ENCODE data around the gene SPI1. TPM values are rescaled to one million over a fixed set of nuclear protein-coding genes. Genes with fewer than 3 reads are reported as not detected.

Gene SPI1
- total RNA-seq, 1 experiment from 2014 or later, result not detected

DNA sequence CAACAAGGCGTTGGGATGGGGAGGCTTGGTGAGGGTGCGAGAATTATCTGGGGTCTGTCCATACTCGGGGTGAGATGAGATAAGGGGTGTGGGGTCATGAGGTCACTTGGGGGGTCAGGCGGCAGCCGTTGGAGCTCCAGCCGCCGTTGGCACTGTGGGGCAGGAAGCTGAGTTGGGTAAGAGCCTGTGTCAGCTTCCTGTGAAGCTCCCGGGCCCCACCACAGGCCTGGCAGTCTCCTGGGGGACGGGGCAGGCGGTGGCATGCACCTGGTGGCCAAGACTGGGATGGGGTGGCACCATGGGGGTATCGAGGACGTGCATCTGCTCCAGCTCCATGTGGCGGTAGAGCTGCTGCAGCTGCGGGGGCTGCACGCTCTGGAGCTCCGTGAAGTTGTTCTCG, 18.8 kb downstream of the SPI1 start:
- DNase-seq (ENCODE audit: low read depth), result peak; percentile 34

DNA sequence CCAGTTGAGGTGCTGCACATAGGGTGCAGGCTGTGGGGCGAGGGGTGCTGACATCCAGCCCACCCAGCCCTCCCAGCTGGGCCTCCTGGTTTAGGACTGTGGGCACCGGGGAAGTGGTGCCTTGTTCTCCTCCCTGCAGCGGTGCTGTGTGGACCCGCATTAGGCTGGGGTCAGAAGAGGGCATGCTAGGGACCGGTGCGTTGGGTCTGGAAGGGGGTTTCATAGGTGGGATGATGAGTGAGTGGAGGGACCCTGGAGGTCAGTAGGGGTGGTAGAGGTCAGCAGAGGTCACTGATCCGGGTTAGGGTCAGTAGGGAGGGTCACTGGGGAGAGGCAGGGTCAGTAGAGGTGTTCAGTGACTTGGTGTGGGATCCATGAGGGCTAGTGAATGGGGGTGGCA, 19.2 kb downstream of the SPI1 start:
- DNase-seq (ENCODE audit: low read depth), result no peak

DNA sequence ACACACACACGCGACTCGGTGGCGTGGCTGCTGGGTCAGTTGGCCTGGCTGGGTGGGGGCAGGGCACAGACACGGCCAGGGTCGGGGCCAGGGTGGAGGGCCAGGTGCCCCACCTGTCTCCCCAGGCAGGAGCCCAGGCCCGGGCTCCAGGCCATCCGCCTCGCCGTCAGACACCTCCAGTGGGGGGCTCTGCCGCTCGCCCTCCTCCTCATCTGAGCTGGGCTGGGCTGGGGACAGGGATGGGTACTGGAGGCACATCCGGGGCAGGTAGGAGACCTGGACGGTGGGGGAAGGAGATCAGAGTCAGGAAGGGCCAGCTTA, 19.7 kb downstream of the SPI1 start:
- DNase-seq (ENCODE audit: low read depth), result no peak

DNA sequence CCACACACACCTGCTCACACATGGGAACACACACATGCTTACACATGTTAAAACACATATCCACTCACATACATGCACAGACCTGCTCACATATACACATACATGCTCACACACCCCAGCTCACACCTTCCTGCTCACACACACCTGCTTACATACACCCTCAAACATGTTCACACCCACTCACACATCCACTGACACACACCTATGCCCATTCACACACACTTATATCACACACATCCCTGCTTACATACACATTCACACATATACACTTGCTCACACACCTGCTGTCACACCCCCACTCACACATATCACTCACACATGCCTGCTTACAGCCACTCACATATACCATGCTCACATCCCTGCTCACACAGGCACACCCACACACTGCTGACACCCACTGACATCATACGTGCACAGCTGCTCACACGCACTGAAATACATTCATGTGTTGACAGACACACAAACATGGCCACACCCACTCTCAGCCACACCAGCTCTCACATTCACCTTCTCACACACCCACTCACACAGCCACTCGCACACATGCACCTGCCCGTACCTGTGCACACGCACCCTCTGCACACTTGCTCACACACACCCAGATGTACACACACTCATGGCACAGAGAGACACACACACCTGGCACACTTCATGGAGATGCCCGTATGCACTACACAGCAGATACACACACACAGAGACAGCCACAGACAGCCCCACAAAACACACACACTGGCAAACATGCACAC, 20.2 kb downstream of the SPI1 start:
- DNase-seq (ENCODE audit: low read depth), result no peak

DNA sequence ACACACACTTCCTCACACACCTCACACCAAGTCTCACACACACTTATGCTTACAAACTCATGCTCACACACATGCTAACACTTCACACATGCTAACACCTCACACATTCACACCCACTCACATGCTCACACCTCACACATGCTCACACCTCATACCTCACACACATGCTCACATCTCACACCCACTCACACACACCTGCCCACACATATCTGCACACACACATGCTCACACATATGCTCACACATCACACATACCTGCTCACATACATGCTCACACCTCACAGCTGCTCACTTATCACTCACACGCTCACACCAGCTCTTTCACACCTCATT, 21.4 kb downstream of the SPI1 start:
- no peak for DNase-seq (ENCODE audit: low read depth)

DNA sequence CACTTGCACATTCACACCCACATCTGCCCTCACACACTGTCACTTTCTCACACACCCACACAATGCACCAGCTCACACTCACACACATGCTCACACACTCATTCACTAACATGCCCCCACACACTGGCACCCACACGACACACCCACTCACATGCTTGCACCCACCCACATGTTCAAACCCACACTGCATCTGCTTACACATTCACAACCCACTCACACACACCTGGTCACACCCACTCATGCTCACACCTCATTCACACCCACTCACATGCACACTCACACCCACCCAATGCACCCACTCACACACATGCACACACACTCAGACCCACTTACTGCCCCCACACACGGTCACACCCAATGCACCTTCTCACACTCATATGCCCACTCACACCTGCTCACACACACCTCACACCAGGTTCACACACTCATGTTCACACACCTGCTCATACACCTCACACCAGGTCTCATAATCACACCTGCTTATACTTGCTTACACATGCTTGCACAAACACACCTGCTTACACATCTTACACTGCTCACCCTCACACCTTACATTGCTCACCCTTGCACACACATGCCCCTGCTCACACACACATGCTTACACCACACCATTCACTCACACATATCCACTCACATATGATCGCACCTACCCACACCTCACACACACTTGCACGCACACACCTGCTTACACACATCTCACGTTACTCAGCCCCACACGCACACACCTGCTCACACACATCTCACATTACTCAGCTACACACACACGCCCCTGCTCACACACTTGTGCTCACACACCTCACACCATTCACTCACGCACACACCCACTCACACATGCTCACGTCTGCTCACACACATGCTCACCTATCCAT, 22.0 kb downstream of the SPI1 start:
- no peak for DNase-seq (ENCODE audit: low read depth)

DNA sequence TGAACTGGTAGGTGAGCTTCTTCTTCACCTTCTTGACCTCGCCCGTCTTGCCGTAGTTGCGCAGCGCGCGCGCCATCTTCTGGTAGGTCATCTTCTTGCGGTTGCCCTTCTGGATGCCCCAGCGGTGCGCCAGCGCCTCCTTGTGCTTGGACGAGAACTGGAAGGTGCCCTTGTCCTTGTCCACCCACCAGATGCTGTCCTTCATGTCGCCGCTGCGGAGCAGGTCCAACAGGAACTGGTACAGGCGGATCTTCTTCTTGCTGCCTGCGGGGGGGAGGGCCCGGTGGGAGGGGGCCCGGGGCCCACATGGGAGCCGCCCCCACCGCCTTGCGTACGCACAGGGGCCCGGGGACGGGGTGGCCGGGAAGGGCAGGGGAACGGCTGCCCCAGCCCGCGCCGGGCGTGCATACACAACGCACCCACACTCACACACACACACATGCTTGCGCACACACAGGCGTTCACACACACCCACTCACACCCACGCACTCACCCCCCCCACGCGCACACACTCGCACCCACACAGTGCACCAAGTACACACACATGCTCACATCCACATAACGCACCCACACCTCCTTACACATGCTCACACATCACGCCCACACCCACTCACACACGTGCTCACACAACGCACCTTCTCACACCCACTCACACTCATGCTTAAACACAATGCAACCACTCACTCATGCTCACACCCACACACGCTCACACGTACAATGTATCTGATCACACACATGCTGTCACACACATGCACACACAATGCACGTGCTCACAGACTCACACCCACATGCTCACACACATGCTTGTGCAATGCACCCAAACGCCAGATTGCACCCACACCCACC, 22.8 kb downstream of the SPI1 start:
- peak; percentile 88 for DNase-seq (ENCODE audit: low read depth)

DNA sequence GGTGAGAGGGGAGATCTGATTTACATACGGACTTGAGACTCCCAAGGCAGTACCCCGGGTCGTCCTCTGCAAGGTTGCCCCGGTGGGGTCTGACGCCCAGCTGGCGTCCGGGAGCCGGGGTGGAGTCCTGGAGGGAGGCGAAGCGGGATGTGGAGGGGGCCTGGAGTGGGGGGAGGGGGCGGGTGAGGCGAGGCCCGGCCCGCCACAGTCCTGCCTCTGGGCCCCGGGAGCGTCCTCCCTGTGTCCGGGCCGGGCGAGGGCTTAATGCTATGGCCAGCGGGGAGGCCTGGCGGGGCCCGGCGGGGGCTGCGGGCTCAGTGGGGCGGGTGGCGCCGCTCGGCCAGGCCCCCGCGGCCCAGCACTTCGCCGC, 23.4 kb downstream of the SPI1 start:
- no peak for DNase-seq (ENCODE audit: low read depth)

DNA sequence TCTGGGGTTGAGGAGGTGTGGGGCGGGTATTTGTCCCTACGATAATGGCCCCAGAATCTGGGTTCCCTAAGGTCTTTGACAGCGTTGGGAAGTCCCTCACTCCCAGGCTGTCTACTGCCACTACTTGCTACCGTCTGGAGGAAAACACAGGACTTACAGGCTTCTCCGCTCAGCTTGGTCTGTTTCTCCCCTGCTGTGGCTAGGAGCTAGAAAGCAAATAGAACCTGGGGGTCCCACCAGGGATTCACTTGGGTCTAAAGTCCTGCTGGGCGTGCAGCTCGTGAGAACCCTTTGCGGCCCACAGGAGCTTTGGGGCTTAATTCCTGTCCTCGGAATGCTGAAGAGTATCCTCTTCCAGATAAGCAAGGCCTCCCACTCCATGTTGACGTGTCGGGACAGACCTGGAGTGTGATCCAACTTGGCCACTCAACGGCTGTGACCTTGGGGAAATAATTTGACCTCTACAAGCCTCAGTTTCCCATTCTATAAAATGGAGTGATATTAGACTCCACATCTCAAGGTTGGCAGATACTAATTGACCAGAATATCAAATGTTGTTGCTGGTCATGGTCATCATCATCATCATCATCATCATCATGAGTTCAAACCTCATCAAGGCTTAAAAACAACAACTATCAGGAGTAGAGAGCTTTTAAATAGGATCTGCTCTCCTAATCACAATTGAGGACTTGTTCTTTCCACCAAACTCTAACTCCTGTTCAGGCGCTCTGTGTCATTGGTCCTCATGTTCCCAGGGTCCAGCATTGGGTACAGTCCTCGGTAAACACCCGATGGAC, 24.2 kb downstream of the SPI1 start:
- no peak for DNase-seq (ENCODE audit: low read depth)

DNA sequence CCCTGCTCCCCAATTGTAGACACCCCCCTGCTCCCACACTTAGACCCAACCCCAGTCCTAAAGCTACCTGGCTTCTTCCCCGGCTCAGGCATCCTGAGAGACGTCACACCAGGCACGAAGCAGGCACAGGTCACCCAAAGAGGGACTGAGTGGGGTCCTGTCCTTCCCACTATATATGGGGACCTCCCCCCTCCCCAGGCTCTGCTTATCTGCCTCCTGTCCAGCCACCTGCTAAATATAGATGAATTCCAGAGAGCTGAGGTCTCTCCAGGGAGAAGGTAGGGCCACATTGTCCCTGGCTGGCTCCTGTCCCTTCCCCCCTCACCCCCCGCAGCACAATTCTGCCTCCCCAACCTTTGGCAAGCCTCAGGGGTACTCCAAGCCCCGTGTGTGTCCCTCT, 25.8 kb downstream of the SPI1 start, which contains the start of gene MYBPC3:
Gene MYBPC3, minus strand, starts transcription at position 147 of the 400 bp plus-strand sequence. Its CDS starts 55 bp downstream, at position 92.
- no peak for DNase-seq (ENCODE audit: low read depth)

DNA sequence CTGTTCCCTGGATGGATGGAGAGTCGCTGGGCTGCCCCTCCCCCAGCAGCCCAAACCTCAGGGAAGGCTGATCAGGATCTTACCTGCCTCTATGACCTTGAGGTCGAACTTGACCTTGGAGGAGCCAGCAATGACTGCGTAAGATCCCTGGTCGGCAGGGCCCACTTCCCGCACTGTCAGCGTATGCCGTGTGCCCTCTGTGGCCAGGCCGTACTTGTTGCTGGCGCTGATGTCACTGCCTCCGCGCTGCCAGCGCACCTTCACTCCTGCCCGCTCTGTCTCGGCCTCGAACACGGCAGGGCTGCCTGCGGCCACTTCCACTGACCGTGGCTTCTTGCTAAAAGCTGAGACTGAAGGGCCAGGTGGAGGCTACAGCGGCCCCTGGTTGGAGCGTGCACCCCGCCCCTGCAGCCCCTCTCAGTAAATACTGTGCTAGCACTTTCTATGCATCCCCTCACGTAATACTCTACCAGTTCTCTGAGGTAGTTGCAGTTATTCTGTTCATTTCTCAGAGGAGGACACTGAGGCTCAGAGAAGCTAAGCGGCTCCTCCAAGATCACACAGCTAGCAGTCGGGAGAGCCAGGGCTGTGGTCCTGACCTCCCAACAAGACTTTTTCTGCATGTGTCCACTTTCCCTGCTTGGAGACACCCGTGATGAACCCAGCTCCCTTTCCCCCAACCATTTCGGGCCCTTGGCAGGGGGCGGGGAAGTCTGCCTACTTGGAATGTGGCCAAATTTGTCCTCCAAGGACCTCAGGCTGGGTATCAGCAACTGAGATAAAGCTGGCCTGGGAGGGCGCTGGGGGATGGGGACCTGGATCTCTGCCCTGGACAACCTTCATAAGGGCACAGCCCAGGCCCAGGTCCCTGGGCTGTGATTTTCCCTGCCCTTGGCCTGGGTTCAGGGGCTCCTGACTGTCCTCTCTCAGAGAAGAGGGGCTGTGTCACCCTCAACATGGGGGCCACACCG, 26.9 kb downstream of the SPI1 start:
- DNase-seq (ENCODE audit: low read depth), result no peak

DNA sequence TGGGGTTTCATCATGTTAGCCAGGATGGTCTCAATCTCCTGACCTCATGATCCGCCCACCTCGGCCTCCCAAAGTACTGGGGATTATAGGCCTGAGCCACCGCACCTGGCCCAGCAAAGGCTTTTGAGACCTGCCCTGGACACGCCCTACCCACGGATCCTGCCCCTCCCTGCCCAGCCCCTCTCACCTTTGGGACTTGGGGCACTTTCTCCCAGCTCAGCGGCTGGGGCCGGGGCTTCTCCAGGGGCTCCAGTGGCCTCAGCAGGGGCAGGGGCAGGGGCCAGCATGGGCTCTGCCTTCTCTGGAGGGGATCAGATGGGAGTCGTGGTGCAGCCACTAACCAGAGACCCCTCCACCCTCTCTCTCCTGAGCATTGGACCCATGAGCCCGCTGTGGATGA, 28.0 kb downstream of the SPI1 start:
- DNase-seq (ENCODE audit: low read depth), result no peak

DNA sequence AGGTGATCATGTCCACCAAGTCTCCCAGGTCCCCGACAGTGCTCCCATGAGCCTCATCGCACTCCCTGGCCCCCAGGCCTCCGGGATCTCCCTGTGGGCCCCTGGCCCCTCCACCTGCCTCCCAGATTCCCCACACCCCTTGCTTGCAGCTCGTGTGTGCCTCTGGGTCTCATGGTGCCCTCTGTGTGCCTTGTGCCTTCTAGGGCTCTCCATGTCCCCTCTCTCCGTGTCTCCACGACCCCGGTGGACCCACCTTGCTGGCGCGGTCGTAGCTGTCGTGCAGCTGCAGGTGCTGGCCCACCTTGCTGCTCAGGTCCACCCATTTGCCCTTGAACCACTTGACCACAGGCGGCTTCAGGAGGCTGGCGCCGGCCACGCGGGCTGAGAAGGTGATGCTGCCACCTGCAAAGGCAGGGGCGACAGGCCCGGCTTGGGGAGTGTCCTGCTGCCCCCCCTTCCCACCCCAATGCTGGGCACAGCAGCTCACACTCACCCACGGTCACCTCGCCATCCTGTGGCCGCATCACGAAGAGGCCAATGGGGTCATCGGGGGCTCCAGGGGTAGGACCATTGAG, 28.7 kb downstream of the SPI1 start:
- DNase-seq (ENCODE audit: low read depth), result no peak

DNA sequence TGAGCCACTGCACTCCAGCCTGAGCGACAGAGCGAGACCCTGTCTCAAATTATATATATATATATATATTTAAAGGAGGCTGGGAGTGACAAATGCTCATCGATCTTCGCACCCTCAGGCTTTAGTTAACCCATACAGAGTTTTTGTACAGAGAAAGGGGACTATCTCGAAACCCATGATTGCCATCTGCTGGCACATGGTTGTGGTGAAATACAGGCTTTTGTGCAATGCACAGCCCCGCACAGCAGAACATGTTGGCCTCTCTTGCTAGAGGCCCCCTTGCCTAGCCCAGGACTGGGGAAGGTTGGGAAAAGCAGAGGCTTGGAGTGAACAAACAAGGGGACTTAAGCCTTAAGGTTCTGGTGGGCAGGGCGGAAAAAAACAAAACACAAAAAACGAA, 29.5 kb downstream of the SPI1 start:
- DNase-seq (ENCODE audit: low read depth), result peak; percentile 51

DNA sequence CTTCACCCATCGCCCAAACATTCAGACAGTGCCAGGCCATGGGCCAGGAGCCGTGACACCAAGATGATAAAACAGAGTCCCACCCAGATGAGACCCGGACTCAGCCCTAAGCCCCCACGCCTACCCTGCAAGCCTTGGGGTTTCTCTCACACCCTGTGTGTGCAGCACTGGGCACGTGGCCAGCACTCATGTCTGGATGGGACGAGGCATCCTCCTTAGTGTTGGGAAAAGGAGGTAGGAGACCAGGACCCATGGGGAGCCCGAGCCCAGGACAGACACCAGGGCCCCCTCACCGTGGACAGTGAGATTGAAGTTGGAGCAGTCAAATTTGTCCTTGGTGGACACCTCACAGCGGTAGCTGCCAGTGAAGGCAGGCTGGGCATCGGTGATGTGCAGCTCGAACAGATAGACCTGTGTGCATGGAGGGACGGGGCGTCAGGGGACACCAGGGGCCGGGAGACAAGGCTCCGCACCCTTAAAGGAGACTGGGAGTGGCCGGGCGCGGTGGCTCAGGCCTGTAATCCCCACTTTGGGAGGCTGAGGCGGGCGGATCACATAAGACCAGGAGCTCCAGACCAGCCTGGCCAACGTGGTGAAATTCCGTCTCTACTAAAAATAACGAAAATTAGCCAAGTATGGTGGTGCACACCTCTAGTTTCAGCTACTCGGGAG, 30.1 kb downstream of the SPI1 start:
- DNase-seq (ENCODE audit: low read depth), result no peak

DNA sequence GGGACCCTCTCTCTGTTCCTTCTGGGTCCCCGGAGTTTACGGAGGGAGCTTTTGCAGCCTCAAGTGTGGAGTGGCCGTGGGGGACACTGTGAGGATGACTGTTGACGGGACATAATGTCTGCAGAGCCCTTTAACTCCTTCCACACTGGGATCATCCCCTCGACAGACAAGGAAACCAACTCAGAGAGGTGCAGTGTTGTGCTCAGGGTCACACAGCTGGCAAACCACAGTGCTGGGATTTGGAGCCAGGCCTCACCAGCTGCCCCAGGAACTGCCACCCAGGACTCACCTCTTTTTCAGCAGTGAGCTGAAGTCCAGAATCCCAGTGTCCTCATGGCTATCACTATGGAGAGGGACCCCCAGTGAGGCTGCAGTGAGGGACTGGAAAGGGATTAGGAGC, 31.2 kb downstream of the SPI1 start:
- no peak for DNase-seq (ENCODE audit: low read depth)

DNA sequence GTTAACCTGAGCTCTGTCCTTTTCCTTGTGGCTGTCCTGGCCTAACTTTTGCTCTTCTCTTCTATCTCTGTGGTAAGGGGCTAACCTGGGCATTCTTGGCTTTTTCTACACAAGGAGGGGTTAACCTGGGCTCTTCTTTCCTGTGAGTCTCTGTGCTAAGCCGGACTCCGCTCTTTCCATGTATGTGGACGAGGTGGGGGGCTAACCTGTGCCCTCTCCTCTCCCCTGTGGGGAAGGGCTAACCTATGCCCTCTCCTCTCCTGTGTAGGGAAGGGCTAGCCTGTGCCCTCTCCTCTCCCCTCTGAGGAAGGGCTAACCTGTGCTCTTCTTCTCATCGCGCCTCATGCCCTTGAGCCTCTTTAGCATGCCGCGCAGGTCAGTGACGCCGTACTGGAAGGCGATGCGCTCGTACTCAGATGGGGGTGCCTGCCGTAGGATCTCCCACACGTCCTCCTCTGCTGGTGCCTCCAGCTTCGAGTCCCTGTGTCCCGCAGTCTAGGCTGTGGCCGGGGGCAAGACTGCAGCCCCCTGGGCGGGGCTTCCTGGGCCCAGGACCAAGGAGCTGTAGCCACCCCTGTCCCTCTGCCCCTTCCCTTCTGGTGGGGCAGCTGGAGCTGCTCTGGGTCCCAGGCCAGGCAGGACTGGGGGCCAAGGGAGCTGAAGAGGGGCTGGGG, 32.3 kb downstream of the SPI1 start:
- DNase-seq (ENCODE audit: low read depth), result no peak

DNA sequence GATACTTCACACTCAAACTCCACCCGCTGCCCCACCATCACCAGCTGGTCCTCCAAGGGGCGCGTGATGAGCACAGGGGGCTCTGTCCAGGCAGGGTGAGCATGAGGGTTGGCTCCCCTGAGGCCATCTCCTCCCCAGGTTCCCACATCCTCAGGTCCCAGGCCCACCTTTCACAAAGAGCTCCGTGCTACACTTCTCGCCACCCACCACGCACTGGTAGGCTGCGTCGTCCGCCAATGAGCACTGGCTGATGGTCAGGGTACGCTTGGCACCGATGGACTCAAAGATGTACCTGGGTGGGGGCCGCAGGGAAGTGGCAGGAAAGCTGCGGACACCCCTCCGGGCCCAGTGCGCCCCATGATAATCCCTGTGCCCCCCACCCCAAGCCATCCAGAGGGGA, 35.5 kb downstream of the SPI1 start:
- DNase-seq (ENCODE audit: low read depth), result no peak
